GM18907 (cell line): ENCODE results near the gene SLC35F4.
A peak's percentile ranks its signal among the peaks of the same experiment; 100 is the strongest.

Experiments used
- ATAC-seq: cut with Tn5 transposase; IDR thresholded peaks from one replicate; pipeline ENCODE4 v1.9.1; 2021; ENCODE audit warnings: mild to moderate bottlenecking, moderate library complexity; ENCODE audit not compliant: unreplicated experiment

Gene SLC35F4

GRCh38 chr14:57848786-57849185 is 17.1 kb downstream of the SLC35F4 start:
- no peak for ATAC-seq

- ATAC-seq: no peak
These were observed 17.5 kb downstream of the SLC35F4 start for GRCh38 chr14:57848353-57848752.

- no peak for ATAC-seq
These were observed 18.2 kb downstream of the SLC35F4 start for GRCh38 chr14:57847706-57848105.

GRCh38 chr14:57847096-57847495 is 18.8 kb downstream of the SLC35F4 start:
- ATAC-seq: no peak

GRCh38 chr14:57846596-57846995 is 19.3 kb downstream of the SLC35F4 start:
- ATAC-seq: no peak

- ATAC-seq: no peak
These were observed 19.9 kb downstream of the SLC35F4 start for GRCh38 chr14:57845802-57846531.

GRCh38 chr14:57845316-57845715 is 20.6 kb downstream of the SLC35F4 start:
- no peak for ATAC-seq

GRCh38 chr14:57837267-57837666 is 28.6 kb downstream of the SLC35F4 start:
- ATAC-seq: no peak

GRCh38 chr14:57835766-57836165 is 30.1 kb downstream of the SLC35F4 start:
- no peak for ATAC-seq

- no peak for ATAC-seq
These were observed 30.9 kb downstream of the SLC35F4 start for GRCh38 chr14:57834961-57835360.

- ATAC-seq: no peak
These were observed 31.8 kb downstream of the SLC35F4 start for GRCh38 chr14:57834001-57834598.

- ATAC-seq: no peak
These were observed 32.6 kb downstream of the SLC35F4 start for GRCh38 chr14:57833323-57833722.

GRCh38 chr14:57831981-57832380 is 33.9 kb downstream of the SLC35F4 start:
- ATAC-seq: no peak

GRCh38 chr14:57828713-57829112 is 37.2 kb downstream of the SLC35F4 start:
- no peak for ATAC-seq

GRCh38 chr14:57823015-57823660 is 42.8 kb downstream of the SLC35F4 start:
- no peak for ATAC-seq

- ATAC-seq: no peak
These were observed 43.8 kb downstream of the SLC35F4 start for GRCh38 chr14:57822081-57822480.

GRCh38 chr14:57820581-57820980 is 45.3 kb downstream of the SLC35F4 start:
- ATAC-seq: no peak

- ATAC-seq: no peak
These were observed 47.4 kb downstream of the SLC35F4 start for GRCh38 chr14:57818511-57818910.

GRCh38 chr14:57816568-57817284 is 49.2 kb downstream of the SLC35F4 start:
- peak; percentile 68 for ATAC-seq

GRCh38 chr14:57814726-57815125 is 51.2 kb downstream of the SLC35F4 start:
- no peak for ATAC-seq

GRCh38 chr14:57812741-57813140 is 53.2 kb downstream of the SLC35F4 start:
- ATAC-seq: no peak
